ENCODE measurements around the gene NSG1. TPM values are rescaled to one million over a fixed set of nuclear protein-coding genes. Genes with fewer than 3 reads are reported as not detected.
"Not testable (repeated sequence)": the region's sequence is repeated elsewhere in the genome, so short reads cannot be mapped to it uniquely, and the experiment has no call there.

NSG1 gene
- polyA plus RNA-seq, 3 donors: 3.6 to 4.8 (median 4.3) TPM

- peak; percentile 30 for DNase-seq
Measured at GRCh38 chr4:4430492-4431195, 43.7 kb downstream of the NSG1 start.

DNA sequence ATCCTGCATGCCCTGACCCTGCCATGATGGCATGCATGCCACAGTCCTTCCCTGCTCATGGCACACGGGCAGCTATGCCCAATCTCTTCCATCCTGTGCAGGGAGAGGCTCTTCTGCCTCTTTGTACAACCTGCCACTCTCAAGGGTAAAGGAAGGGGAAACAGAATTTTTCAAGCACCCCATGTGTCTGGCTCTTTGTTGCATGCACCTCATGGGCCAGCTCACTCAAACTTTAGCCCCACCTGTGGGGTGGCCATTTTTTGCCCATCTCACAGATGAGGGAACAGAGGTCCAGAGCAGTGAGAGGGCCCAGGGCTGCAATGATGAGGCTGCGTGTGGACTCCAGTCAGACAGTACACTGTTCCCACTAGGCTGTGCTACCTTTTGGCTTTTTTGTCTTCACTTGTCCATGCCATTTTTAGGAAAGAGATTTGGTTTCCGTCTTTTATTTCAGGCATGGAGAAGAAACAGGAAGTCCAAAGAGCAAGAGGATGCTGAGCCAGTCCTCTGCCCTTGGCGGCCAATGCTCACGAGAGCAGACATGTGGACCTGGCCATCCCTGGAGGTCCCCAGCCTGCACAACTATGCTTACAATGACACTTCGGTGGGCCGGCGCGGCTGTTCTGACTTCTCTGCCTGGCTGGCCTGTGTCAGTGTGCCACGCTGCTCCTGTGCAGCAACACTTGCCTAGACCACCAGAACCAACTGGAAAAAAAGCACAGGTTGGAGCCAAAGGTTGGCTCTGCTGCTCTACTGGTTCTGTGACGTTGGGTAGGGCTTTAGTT, 45.6 kb downstream of the NSG1 start:
- DNase-seq: no peak

GRCh38 chr4:4433941-4434340, 47.0 kb downstream of the NSG1 start:
- no peak for DNase-seq

- DNase-seq: no peak
Measured at GRCh38 chr4:4436244-4436823, 49.4 kb downstream of the NSG1 start.

GRCh38 chr4:4437798-4438470, 51.0 kb downstream of the NSG1 start:
- DNase-seq: no peak

- DNase-seq: no peak
Measured at GRCh38 chr4:4438891-4439290, 52.0 kb downstream of the NSG1 start.

GRCh38 chr4:4439782-4440181, 52.9 kb downstream of the NSG1 start:
- DNase-seq: no peak

GRCh38 chr4:4440333-4441061, 53.6 kb downstream of the NSG1 start:
- no peak for DNase-seq

GRCh38 chr4:4443821-4444220, 56.9 kb downstream of the NSG1 start:
- no peak for DNase-seq

GRCh38 chr4:4446434-4446833, 59.5 kb downstream of the NSG1 start:
- no peak for DNase-seq

GRCh38 chr4:4455210-4455865, 68.4 kb downstream of the NSG1 start:
- DNase-seq: no peak

DNA sequence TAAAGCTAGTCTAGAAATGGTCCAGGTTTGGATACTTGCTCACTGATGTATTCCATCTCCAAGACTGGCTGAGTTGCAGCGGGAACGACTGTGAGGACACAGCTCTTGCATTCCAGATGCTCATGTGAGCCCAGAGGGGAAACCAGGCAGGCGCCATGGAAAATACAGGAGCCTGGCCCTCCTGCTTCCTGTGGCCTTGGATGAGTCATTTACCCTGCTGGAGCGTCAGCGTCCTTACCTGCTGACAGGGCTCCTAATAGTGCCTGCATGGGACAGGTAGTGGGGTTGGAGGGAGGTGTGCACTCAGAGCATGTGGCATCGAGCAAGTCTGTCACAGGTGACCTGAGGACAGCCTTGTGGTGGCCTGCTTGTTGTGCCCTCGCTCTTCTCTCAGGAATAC, 69.4 kb downstream of the NSG1 start:
- no peak for DNase-seq

- no peak for DNase-seq
Measured at GRCh38 chr4:4456816-4457578, 70.1 kb downstream of the NSG1 start.

DNA sequence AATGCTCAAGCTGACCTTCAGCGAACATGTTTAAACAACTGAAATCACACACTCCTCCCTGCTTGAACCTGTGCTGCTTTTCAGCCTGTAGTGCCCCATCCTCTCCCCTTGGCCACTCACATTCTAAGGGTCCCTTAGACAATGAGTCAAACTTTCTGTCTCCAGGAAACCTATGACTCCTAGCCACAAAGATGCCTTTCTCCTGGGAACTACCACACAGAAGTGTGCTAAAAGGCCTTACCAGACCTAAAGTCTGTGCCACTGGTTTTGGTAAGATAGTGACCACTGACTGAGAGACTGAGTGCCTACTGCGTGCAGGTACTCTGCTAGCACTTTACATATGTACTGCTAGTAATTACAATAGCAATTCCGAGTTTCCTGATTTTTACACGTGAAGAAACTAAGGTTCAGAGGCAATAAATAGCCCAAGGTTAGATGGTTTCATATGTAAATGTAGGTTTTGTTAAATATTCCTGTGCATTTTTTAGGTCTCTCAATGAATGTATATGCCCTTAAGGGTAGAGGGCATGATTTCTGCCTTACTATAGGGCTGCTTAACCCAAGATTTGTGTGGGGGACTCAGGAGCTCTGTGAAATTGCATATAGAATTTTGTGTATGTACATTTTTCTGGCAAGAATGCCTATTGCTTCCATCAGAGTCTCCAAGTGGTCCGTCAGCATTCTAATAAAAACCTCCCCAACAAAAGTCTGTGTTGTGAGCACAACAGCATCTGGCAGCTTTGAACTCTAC, 71.1 kb downstream of the NSG1 start:
- DNase-seq: no peak

- no peak for DNase-seq
Measured at GRCh38 chr4:4459181-4459580, 72.3 kb downstream of the NSG1 start.

DNA sequence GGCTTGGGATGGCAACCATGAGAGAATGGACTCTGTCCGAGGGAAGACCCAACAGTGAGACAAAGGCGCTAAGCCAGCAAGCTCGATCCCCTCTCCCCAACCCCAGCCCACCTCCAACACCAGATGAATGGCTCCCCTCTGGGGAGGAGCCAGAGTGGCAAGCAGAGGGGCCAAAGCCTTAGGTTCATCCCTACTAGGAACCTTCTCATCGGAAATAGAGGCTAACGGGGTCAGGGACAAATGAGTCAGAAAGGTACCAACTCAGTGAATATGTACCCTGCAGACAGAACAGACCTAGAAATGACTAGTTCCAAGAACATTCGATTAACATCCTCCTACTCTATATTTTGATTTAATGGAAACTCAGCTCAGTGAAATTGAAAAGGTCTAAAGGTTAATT, 73.9 kb downstream of the NSG1 start:
- DNase-seq: no peak

GRCh38 chr4:4461178-4461577, 74.3 kb downstream of the NSG1 start:
- DNase-seq: no peak

DNA sequence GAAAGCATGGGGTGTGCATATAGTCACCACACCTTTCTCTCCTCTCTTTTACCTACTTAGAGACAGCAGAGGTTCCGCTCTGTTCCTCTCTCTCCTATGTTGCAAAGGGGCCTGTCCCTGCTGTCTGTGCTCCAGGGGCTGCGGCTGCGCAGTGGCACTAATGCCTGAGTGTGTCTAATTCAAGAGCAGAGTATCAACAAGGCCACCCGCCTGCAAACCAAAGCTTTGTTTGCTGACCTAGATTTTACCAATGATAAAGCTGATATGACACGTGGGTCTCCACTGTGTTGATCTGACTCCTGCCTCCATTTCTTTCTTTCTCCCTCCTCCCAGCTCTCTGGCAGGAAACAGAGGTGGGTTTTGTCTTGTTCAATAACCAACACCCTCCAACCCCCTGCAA, 74.9 kb downstream of the NSG1 start:
- DNase-seq: no peak

- DNase-seq: no peak
Measured at GRCh38 chr4:4462970-4463369, 76.1 kb downstream of the NSG1 start.

DNA sequence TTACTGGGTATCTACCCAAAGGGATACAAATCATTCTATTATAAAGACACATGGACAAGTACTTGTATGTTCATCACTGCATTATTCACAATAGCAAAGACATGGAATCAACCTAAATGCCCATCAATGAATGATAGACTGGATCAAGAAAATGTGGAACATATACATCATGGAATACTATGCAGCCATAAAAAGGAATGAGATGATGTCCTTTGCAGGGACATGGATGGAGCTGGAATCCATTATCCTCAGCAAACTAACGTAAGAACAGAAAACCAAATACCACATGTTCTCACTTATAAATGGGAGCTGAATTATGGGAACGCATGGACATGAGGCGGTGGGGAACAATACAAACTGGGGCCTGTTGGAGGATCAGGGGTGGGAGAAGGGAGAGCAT, 78.3 kb downstream of the NSG1 start:
- not testable (repeated sequence) for DNase-seq
